Coronary artery (tissue), 2 donors: Measurements from ENCODE around the gene RAB11FIP5.
"Not testable (repeated sequence)": the region's sequence is repeated elsewhere in the genome, so short reads cannot be mapped to it uniquely, and the experiment has no call there.

ENCODE experiments used
- DNase-seq: peaks from one replicate; pipeline ENCODE4 v3.0.0-alpha.2; 2017; ENCODE audit warnings: low spot score
- H3K27ac ChIP-seq, 2 donors: fragments of 200-600 bp; sonication (generic); one replicate each; pipeline ENCODE4 v1.5.1; 2016 to 2019
- H3K4me3 ChIP-seq: fragments of 200-600 bp; sonication (generic); 2 replicates; pipeline ENCODE4 v1.5.1; 2016; ENCODE audit warnings: mild to moderate bottlenecking, moderate library complexity
- TF ChIP-seq, protein P1 (sequence below): fragments of 200-600 bp; sonication (generic); IDR thresholded peaks from one replicate; pipeline ENCODE4 v1.5.1; 2019; ENCODE audit warnings: antibody characterized with exemption

The RAB11FIP5 gene

DNA sequence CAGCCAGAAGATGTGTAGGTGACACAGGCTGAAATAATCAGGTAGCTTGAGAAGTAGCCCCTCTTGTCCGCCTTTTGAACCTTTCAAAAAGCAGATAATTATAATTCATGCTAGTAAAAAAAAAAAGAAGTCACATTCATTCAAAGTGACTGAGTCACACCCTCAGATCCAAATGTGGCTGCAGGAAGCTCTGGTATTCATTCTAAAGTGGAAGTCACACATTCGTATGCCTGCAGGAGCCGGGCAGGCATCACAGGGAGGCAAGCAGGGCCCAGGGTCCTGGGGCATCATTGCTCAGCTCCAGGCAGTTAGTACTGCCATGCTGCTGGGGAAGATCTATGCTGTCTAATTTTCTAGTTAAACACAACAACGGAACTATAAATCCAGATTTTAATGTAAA is 21.7 kb upstream of the RAB11FIP5 start:
- H3K27ac ChIP-seq: no peak overlapping the region
- TF ChIP-seq, protein P1, sequence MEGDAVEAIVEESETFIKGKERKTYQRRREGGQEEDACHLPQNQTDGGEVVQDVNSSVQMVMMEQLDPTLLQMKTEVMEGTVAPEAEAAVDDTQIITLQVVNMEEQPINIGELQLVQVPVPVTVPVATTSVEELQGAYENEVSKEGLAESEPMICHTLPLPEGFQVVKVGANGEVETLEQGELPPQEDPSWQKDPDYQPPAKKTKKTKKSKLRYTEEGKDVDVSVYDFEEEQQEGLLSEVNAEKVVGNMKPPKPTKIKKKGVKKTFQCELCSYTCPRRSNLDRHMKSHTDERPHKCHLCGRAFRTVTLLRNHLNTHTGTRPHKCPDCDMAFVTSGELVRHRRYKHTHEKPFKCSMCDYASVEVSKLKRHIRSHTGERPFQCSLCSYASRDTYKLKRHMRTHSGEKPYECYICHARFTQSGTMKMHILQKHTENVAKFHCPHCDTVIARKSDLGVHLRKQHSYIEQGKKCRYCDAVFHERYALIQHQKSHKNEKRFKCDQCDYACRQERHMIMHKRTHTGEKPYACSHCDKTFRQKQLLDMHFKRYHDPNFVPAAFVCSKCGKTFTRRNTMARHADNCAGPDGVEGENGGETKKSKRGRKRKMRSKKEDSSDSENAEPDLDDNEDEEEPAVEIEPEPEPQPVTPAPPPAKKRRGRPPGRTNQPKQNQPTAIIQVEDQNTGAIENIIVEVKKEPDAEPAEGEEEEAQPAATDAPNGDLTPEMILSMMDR: no peak
- no peak overlapping the region for H3K4me3 ChIP-seq

GRCh38 chr2:73133566-73134197 is 20.9 kb upstream of the RAB11FIP5 start:
- DNase-seq: no peak
- Histone ChIP-seq H3K4me3 (no peak overlapping the region), H3K27ac (no peak overlapping the region)
- TF ChIP-seq, protein P1: no peak

More for the DNA sequence above, 21.7 kb upstream of the RAB11FIP5 start:
- no peak for DNase-seq

DNA sequence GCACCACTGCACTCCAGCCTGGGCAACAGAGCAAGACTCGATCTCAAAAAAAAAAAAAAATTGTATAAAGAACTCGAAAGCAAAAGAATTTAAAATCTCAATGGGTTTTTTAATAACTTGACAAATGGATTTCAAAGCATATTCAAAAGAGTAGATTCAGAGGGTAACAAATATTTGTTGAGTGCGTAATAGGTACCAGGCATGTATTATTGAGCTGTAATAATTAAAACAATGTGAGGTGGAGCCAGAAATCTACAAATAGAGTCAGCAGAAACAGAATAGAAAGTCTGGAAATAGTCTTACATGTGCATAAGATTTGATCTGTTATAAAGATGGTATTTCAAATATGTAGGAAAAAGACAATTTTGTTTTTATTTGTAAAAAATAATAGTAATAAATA is 19.1 kb upstream of the RAB11FIP5 start:
- no peak overlapping the region for H3K4me3 ChIP-seq
- TF ChIP-seq, protein P1: no peak
- H3K27ac ChIP-seq: no peak overlapping the region
- DNase-seq: no peak

DNA sequence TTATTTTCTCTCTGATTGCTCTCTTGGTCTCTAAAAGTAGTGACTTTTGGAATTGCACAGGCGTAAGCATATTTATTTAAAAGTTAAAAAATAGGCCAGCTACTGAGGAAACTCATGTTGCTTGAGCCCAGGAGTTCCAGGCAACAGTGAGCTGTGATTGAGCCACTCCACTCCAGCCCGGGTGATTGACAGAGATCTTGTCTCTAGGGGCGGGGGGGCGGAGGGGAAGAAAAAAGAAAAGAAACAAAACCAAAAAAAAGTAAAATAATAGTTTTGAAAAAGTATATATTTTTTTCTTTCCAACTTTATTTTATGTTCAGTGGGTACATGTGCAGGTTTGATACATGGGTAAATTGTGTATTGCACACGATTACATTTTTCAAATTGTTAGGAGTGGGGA is 18.0 kb upstream of the RAB11FIP5 start:
- no peak overlapping the region for H3K27ac ChIP-seq
- TF ChIP-seq, protein P1: no peak
- H3K4me3 ChIP-seq: no peak overlapping the region
- no peak for DNase-seq

GRCh38 chr2:73128841-73129535 is 16.2 kb upstream of the RAB11FIP5 start:
- H3K4me3 ChIP-seq: no peak overlapping the region
- no peak for DNase-seq
- H3K27ac ChIP-seq: no peak overlapping the region
- TF ChIP-seq, protein P1: no peak

- DNase-seq: no peak
- no peak overlapping the region for H3K27ac ChIP-seq
- TF ChIP-seq, protein P1: no peak
These were observed 9.8 kb upstream of the RAB11FIP5 start for GRCh38 chr2:73122536-73122935.

DNA sequence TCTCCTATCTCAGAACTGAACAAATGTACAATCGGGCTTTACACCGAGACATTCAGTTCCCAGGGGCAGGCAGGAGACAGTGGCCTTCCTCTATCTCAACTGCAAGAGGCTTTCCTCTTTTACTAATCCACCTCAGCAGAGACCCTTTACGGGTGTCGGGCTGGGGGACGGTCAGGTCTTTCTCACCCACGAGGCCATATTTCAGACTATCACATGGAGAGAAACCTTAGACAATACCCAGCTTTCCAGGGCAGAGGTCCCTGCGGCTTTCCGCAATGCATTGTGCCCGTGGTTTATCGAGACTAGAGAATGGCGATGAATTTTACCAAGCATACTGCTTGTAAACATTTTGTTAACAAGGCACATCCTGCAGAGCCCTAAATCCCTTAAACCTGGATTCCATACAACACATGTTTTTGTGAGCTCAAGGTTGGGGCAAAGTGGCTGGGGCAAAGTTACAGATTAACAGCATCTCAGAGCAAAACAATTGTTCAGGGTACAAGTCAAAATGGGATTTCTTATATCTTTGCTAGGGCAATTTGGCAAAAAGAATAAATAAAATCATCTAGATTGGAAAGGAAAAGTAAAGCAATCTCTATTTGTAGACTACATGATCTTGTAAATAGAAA is 7.0 kb upstream of the RAB11FIP5 start:
- H3K27ac ChIP-seq, DNase-seq, H3K4me3 ChIP-seq: not testable (repeated sequence)

More at GRCh38 chr2:73122536-73122935, 9.8 kb upstream of the RAB11FIP5 start:
- H3K4me3 ChIP-seq: no peak overlapping the region
